Skeletal muscle satellite cell (primary cell): Measurements from ENCODE around the gene LMO4.

ENCODE experiments used
- H3K27me3 ChIP-seq: 2 replicates; pipeline ENCODE4 v1.7.0; 2013; ENCODE audit warnings: low read length; ENCODE audit not compliant: control insufficient read depth, insufficient read depth
- H3K36me3 ChIP-seq: 2 replicates; pipeline ENCODE4 v1.7.0; 2013; ENCODE audit warnings: mild to moderate bottlenecking, control low read depth, low read length; ENCODE audit not compliant: insufficient read depth
- H3K4me1 ChIP-seq: 2 replicates; pipeline ENCODE4 v1.7.0; 2013; ENCODE audit warnings: low read length; ENCODE audit not compliant: control insufficient read depth, insufficient read depth
- H3K4me2 ChIP-seq: 2 replicates; pipeline ENCODE4 v1.7.0; 2013; ENCODE audit warnings: mild to moderate bottlenecking, low read length
- H3K4me3 ChIP-seq: 2 replicates; pipeline ENCODE4 v1.7.0; 2013; ENCODE audit warnings: low read length
- H3K9ac ChIP-seq: 2 replicates; pipeline ENCODE4 v1.7.0; 2013; ENCODE audit warnings: mild to moderate bottlenecking, low read depth, low read length, moderate library complexity
- H3K9me3 ChIP-seq: replicated peaks from 2 replicates; pipeline ENCODE4 v1.7.0; 2013; ENCODE audit warnings: mild to moderate bottlenecking, control low read depth, low read length

The LMO4 gene

GRCh38 chr1:87368907-87369306, 40.2 kb downstream of the LMO4 start:
- no peaks in the 10 kb centered on the region for H3K36me3 ChIP-seq
- no peak overlapping the region for H3K4me3 ChIP-seq
- no peak overlapping the region for H3K9ac ChIP-seq
- no peaks in the 10 kb centered on the region for H3K9me3 ChIP-seq
- H3K4me1 ChIP-seq, result no peaks in the 10 kb centered on the region
- H3K4me2 ChIP-seq, result no peak overlapping the region
- no peaks in the 10 kb centered on the region for H3K27me3 ChIP-seq

DNA sequence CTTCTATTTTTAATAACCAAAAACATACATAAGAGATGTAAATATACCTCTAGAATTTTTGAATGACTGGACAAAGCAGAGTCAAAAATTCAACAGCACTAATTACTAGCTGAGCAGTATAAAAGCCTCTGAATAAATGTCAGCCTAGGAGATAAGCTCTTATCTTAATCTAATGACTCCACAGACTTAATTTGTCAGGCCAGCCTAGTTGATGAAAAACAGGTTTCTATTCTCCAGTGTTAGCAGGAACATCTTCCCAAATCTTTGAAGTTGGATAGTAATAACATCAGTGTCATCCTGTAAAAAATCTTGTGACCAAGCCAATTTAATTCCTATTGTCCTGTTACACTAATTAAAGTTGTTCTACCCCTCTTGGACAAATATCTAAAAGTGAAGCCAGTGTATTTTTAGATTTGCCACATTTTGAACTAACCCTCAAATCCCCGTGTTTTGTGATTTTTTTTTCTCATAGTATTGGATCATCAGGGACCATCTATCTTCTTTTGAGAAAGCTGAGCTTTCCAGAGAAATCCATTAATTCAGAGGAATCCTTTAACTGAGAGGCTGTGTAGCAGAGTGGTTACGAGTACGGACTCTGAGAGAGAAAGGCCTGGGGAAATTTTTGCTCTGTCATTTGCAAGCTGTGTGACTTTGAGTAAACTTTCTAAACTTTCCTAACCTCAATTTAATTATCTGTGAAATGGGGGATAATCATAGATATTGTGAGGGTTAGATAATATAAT, 41.2 kb downstream of the LMO4 start:
- Histone ChIP-seq H3K4me1 (no peaks in the 10 kb centered on the region), H3K36me3 (no peaks in the 10 kb centered on the region), H3K9ac (no peak overlapping the region), H3K4me2 (no peak overlapping the region), H3K27me3 (no peaks in the 10 kb centered on the region), H3K4me3 (no peak overlapping the region), H3K9me3 (no peaks in the 10 kb centered on the region)

DNA sequence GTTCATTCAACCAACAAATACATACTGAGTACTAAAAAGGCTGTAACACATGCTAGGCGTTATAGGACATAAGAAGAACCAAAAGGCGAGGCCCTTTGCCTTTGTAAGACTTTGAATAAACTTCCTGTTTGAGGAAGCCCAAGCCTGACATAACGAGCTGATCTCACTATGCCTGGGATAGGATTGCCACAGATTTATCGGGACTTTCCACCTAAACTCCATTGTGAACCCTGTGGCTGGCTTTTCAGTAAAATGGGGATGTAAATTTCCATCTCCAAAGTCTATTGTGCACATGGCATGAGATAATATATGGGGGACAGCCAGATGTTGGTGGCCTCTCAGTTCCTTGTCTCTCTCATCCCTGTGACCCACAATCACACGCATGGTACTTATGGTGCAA, 41.9 kb downstream of the LMO4 start:
- H3K9me3 ChIP-seq, result no peaks in the 10 kb centered on the region
- H3K4me3 ChIP-seq, result no peak overlapping the region
- no peaks in the 10 kb centered on the region for H3K36me3 ChIP-seq
- H3K27me3 ChIP-seq, result no peaks in the 10 kb centered on the region
- H3K4me2 ChIP-seq, result no peak overlapping the region
- H3K4me1 ChIP-seq, result no peaks in the 10 kb centered on the region
- H3K9ac ChIP-seq, result no peak overlapping the region

DNA sequence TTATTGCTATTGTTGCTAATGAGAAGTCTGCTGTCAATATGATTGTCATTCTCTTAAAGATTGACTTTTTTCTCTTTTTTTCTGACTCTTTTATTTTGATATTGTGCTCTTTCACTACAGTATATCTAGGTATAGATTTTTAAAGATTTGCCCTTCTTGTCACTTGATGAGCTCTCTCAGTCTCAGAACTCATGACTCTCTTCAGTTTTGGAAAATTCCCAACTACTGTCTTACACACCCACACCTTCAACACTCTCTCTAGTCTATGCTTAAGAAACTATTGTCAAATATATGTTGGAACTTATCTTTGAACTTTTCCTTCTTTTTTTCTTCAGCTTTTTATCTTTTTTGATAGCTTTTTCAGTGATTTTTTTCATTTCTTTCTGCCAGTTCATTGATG, 50.6 kb downstream of the LMO4 start:
- no peak overlapping the region for H3K4me2 ChIP-seq
- no peaks in the 10 kb centered on the region for H3K36me3 ChIP-seq
- H3K9ac ChIP-seq, result no peak overlapping the region
- no peaks in the 10 kb centered on the region for H3K4me1 ChIP-seq
- no peak overlapping the region for H3K4me3 ChIP-seq
- no peaks in the 10 kb centered on the region for H3K9me3 ChIP-seq
- no peaks in the 10 kb centered on the region for H3K27me3 ChIP-seq

DNA sequence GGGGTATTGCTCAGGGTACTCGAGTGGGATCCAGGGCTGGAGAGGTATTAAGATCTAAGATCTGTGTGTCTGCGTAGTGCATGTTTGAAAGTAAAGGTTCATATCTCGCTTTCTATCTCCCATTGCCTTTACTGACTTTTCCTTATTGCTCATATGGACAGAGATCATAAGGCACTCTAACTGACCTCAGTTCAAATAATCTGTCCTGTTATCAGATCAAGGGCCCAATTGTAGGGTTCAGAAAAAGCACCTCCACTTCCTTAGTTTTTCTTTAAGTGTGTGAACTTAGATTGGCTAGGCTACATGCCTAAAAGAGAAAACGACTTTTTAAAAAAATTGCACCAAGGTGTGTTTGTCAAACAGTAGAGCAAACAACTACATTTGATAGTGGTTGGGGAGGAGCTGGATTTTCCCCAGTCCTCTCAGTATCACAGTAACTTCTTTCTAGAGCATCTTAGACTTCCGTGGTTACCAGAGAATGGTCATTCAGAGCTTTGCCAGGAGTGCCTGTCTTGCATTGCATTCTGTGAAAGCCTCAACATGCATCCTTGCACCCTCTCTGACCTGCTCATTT, 57.6 kb downstream of the LMO4 start:
- H3K36me3 ChIP-seq, result no peaks in the 10 kb centered on the region
- H3K9ac ChIP-seq, result no peak overlapping the region
- H3K4me1 ChIP-seq, result no peaks in the 10 kb centered on the region
- H3K27me3 ChIP-seq, result no peaks in the 10 kb centered on the region
- no peaks in the 10 kb centered on the region for H3K9me3 ChIP-seq
- no peak overlapping the region for H3K4me2 ChIP-seq
- no peak overlapping the region for H3K4me3 ChIP-seq

- Histone ChIP-seq H3K27me3 (no peaks in the 10 kb centered on the region), H3K9me3 (no peaks in the 10 kb centered on the region), H3K4me3 (no peak overlapping the region), H3K9ac (no peak overlapping the region), H3K36me3 (no peaks in the 10 kb centered on the region), H3K4me2 (no peak overlapping the region), H3K4me1 (peaks cover 17% of the 10 kb centered on the region)
These were observed 59.7 kb downstream of the LMO4 start for GRCh38 chr1:87388411-87388810.

- no peaks in the 10 kb centered on the region for H3K9me3 ChIP-seq
- H3K4me3 ChIP-seq, result no peak overlapping the region
- H3K9ac ChIP-seq, result no peak overlapping the region
- peaks cover 19% of the 10 kb centered on the region for H3K4me1 ChIP-seq
- no peaks in the 10 kb centered on the region for H3K36me3 ChIP-seq
- H3K27me3 ChIP-seq, result no peaks in the 10 kb centered on the region
- H3K4me2 ChIP-seq, result no peak overlapping the region
These were observed 60.3 kb downstream of the LMO4 start for GRCh38 chr1:87389011-87389410.

GRCh38 chr1:87389546-87389945, 60.9 kb downstream of the LMO4 start:
- no peaks in the 10 kb centered on the region for H3K36me3 ChIP-seq
- no peaks in the 10 kb centered on the region for H3K27me3 ChIP-seq
- no peak overlapping the region for H3K4me2 ChIP-seq
- no peaks in the 10 kb centered on the region for H3K9me3 ChIP-seq
- peaks cover 19% of the 10 kb centered on the region for H3K4me1 ChIP-seq
- no peak overlapping the region for H3K4me3 ChIP-seq
- no peak overlapping the region for H3K9ac ChIP-seq

DNA sequence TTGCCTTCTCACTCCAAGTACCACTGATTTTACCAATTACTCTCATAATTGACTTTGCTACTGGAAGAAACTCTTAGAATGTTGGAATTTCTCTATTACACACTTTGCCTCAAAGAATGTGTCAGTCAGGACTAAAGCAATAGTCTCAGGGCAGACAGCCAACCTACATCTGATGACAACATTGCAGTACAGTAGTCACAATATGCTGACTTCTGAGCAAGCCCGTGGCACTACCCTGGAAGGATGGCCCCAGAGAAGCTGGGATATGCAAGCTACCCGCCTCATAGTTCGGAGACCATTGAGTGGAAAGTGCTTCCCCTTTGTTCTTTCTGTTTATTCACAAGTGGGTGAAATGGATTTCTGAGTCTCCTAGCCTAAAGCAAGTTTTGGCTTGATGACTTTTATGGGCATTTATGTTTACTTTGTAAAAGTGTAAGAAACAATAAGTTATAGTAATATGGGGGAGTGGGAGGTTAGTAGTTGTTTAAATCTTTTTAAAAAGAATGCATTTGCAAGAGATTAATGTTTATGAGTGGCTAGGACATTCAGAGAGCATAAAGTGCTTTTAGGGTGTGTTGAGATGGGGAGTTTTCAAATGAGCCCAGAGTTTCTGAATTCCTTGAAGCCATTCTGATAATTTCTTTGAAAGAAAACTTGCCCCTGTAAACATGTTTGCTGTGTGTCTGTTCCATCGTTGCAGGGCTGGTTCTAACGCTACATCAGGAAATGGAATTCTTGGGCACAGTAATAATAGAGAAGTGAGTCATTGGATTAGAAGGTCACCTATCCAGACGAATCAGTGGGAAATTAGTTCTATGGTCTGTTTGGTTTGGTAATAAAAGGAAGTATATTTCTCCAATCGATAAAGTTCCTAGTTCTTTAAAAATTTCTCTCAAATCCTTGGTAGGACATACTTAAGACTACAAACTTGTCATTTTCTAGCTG, 63.8 kb downstream of the LMO4 start:
- Histone ChIP-seq H3K4me3 (no peak overlapping the region), H3K27me3 (no peaks in the 10 kb centered on the region), H3K4me2 (peak overlapping the region; percentile 22), H3K36me3 (no peaks in the 10 kb centered on the region), H3K4me1 (peaks cover 19% of the 10 kb centered on the region), H3K9me3 (no peaks in the 10 kb centered on the region), H3K9ac (no peak overlapping the region)

- no peak overlapping the region for H3K9ac ChIP-seq
- H3K4me2 ChIP-seq, result no peak overlapping the region
- H3K36me3 ChIP-seq, result no peaks in the 10 kb centered on the region
- peaks cover 23% of the 10 kb centered on the region for H3K4me1 ChIP-seq
- H3K4me3 ChIP-seq, result no peak overlapping the region
- no peaks in the 10 kb centered on the region for H3K9me3 ChIP-seq
- H3K27me3 ChIP-seq, result no peaks in the 10 kb centered on the region
These were observed 64.9 kb downstream of the LMO4 start for GRCh38 chr1:87393445-87394085.

DNA sequence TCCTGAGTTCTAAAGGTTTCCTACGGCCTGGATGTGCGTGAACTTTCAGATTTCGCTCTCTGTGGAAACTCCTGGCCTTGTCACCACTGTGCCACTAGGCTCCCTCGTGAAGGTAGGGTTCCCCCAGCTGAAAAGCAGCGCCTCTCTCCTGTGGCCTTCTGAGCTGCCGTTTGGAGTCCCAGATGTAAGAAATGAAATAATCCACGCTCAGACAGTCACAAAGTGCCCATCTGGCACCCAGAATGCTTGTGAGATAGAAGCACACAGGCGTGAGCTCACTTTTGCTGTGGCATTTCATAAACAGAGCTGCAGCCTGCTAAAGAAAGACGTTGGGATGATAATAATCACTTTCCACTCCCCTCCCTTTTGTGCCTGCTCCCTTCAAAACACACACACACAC, 65.8 kb downstream of the LMO4 start:
- H3K4me2 ChIP-seq, result no peak overlapping the region
- no peaks in the 10 kb centered on the region for H3K9me3 ChIP-seq
- no peaks in the 10 kb centered on the region for H3K36me3 ChIP-seq
- no peak overlapping the region for H3K9ac ChIP-seq
- H3K4me1 ChIP-seq, result peaks cover 32% of the 10 kb centered on the region
- no peak overlapping the region for H3K4me3 ChIP-seq
- no peaks in the 10 kb centered on the region for H3K27me3 ChIP-seq
